HG03280 (cell line): ENCODE measurements around the gene TMC3.

Experiments used
- ATAC-seq: cut with Tn5 transposase; IDR thresholded peaks from one replicate; pipeline ENCODE4 v1.9.1; 2021; ENCODE audit warnings: mild to moderate bottlenecking, moderate library complexity; ENCODE audit not compliant: unreplicated experiment

The TMC3 gene

GRCh38 chr15:81385721-81386076, 11.7 kb upstream of the TMC3 start:
- no peak for ATAC-seq

- no peak for ATAC-seq
Measured at GRCh38 chr15:81384891-81385720, 11.1 kb upstream of the TMC3 start.

DNA sequence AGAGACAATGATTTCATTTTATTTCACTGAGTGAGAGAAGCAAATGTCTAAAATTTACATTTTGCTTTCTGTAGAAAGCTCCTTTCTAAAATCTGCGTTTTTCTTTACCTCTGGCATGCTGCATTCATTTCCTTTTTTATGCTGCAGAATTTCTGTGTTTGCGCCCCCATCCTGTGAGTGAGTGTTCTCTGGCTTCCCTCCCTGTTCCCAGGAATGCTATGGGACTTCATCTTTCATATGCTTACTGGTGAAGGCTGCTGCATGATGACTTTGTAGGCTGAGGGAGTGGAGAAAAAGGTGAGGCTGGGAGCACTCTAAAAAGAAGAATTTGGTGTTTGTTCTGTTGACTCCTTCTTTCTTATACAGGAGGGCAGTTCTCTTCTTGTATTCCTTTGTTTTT, 7.7 kb upstream of the TMC3 start:
- no peak for ATAC-seq

GRCh38 chr15:81380668-81381067, 6.7 kb upstream of the TMC3 start:
- no peak for ATAC-seq

- ATAC-seq = no peak
Measured at GRCh38 chr15:81380203-81380602, 6.2 kb upstream of the TMC3 start.

DNA sequence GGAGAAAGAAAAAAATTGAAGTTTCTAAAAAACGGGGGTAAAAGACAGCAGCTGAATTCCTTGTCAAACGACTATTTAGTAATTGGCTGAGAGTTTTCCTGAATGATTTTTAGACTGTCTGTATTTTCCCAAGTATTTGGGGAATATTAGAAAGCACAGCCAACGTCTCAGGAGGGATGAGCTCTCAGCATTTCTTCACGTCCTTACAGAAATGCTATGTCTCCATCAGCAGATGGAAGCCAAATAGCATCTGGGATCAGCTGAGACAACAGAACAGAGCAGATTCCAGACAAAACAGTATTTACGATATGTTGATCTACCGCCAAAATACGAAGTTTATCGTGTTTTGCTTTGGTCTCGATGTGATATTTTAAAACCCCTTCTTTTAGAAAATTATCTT, 5.3 kb upstream of the TMC3 start:
- no peak for ATAC-seq

DNA sequence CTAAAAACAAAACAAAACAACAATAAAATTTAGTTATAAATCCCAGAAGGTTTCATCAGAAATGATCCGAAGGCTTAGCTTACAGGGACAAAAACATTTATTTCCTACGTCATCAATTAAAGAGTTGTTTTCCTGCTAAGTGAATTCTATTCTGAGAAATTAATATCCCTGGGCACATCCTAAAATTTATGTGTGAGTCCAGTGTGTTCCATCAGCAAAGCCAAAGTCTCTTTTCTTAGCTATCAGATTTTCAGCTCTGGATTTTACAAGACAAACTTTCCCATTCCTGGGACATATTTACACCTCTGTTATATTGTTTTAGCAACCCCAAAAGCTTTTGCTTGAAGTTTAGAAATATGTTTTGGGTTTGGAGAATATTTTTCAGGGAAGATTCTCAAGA, 4.4 kb upstream of the TMC3 start:
- ATAC-seq = no peak

- no peak for ATAC-seq
Measured at GRCh38 chr15:81377871-81378270, 3.9 kb upstream of the TMC3 start.

DNA sequence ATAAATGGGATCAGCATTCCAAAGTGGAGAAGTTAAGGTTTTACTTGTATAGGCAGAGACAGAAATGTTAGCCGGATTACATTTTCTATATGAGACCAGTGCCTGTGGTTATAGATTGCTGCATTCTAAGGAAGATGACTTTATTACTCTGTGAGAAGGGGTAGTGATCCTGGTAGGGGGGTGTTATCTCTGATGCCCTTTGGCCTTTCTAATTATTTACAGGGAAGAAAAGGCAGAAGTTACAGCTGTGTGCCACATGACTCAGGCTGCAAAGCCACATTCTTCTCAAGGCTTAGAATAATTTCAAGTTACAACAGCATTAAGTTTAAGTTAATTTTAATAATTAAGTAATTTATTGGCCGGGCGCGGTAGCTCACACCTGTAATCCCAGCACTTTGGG, 2.2 kb upstream of the TMC3 start:
- ATAC-seq = no peak

DNA sequence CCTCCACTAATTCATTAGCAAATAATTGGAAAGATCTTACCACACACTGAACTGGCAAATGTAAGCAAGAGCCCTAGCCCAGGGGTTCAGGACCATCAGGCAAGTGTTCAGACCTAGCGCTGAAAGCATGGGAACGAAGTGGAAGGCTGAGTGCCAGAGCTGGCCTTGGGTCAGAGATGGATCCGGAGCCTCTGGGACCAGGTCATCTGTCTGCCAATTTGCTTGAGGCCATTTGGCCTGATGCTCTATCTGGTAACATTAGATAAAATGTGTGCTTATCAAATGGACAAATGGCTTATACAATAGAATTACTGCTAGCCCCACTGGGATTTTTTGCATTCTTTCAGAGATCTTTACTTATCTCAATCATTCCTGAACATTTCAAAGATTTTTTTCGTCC, 1.4 kb upstream of the TMC3 start:
- ATAC-seq = no peak

DNA sequence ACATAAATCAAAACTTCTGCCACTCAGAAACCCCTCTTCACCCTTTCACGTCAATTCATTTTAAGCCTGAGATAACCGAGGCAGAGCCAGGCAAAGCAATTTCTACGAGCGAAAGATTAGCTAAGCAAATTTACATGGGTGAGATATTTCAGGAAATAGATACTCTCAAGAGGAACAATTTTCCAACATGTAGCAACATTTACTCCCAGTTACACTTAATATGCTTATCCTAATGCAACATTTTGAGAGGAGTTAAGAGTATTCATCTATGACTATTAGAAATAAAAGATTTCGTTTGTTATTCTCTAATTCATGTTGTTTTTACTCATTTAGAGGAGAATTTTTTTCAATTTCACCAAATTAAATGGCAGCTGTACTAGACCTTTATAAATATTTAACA, 837 bp downstream of the TMC3 start:
- ATAC-seq = no peak

DNA sequence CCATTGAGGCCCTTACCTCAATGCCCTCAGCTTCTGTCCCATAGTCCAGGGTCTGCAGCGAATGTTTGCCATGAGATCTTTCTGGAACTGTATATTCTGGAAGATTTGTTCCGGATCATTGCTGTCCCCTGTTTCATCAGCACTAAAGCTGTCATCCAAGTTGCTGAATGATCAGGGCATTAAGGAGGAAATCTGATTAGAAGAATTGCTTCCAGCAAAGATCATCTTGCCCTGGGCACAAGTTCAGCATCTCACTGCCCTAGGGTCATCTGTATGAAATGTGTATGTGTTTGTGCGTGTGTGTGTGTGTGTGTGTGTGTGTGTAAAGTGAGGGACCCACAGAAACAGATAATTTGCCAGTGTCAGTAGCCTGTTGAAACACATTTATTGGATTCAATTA, 1.4 kb downstream of the TMC3 start:
- ATAC-seq = no peak

DNA sequence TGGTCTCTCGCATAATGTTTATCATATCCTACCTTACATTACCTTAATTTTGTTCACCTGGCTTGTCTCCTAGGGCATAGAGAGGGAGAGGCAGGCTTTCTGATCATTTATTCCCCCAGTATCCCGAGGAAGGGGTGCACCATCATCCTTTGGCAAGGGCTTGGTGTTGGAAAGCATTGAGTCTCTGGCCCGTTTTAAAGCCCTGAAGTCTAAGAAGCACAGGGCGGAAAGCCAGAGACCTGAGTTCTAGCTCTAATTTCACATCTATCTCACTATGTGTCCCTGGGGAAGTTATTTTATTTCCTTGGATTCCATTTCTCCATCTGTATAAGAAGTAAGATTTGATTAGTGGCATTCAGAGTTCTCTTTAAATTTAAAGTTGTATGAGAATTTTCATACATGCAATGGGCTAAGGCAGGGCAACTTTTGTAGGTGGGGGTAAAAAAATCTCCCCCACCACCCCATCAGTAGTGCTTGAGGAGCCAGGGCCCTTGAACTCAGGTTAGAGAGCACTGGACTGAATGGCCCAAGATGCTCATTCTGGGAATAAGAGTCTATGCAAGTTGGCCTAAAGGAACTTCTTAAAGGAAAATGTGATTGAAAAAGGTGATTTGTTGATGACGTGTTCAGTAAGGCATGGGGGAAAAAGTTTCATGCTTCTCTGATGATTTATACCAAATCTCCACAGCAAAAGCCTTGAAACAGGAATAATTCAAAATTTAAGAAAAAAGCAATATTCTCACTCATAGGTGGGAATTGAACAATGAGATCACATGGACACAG, 10.1 kb downstream of the TMC3 start:
- ATAC-seq = no peak

GRCh38 chr15:81363276-81363675, 10.7 kb downstream of the TMC3 start:
- no peak for ATAC-seq

DNA sequence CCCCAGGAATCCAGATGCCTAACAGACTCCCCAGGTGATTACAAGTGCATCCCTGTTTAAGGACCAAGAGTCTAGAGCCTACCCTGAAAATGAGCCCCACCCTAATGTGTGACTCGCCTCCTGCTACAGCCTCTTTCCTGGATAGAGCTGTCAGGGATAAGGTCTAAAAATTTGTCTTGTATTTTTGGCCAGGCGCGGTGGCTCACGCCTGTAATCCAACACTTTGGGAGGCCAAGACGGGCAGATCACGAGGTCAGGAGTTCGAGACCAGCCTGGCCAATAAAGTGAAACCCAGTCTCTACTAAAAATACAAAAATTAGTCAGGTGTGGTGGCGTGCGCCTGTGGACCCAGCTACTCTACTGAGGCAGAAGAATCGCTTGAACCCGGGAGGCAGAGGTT, 11.2 kb downstream of the TMC3 start:
- no peak for ATAC-seq

DNA sequence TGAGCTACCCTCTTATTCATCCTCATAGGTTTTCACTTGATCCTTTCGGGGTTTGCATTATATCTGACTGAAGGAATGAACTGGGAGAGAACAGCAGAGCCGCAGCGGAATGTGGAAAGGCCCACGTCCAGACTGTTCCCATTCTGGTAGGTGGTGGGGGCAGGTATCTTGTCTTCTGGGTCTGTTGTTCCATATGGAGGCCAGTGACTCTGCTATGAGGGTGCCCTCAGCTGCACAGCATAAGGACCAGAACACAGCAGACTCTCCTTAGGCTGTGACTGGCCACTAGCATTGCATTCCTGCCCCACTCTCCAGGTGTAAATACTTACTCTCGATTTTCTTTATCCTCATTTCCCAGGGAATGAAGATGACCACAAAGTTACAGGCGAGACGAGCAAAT, 12.1 kb downstream of the TMC3 start:
- ATAC-seq = no peak

GRCh38 chr15:81360491-81360890, 13.5 kb downstream of the TMC3 start:
- ATAC-seq = no peak

DNA sequence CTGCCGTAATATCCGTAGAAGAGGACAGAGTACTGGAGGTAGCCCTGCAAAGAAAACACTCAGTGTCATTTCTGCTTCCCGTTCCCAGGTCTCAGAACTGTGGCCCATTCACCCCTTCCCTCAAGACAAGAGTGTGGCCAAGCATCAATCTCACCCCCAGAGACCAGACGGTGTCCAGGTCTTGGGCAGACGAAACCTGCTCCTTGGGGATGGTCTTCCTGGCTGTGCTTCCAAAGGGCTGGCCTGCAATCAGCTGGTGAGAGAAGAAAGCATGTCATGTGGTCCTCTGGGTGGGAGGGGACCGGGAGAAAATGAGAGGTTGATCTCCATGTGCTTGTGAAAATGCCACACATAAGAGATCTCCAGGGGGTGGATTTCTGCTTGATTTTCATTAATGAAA, 15.8 kb downstream of the TMC3 start:
- ATAC-seq = no peak

DNA sequence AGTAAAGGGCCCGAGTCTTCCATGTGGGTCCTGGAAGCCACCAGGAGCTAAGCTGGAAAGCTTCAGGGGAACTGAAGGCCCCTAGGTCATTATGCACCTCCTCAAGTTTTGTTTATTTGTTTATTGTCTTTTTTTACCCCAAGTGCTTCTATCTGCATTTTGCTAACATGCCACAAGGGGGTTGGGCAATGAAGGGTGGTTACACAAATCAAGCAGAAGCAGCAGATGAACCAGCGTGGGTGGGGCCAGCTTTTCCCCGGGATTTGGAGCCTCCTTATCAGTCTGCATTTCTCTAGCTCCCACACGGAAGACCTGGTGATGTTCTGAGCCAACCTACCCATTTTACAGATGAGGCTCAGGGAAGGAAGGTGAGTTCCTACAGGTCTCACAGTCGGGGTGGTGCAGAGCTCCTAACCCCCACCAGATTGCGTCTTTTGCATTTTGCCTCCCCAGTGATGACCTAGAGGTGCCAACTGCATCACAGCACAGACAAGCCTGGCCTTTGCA, 16.8 kb downstream of the TMC3 start:
- no peak for ATAC-seq

DNA sequence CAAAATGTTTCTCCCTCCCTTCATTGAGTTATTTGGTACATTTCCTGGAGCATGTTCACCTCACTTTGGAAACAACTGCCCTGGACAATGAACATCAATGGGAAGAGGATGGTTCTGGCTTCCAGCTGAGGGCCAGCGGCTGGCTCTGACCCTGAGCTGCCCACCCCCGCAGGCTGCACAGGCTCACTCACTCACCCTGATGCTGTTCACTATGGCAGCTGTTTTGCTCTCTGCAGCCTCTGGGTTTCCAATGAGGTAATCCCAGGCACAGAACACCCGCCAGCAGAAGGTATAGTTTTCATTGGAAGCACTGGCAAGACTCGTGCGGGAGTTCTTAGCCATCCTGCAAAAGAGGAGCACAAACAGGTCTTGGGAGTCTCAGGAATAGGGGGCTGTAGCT, 17.8 kb downstream of the TMC3 start:
- no peak for ATAC-seq

GRCh38 chr15:81351651-81352050, 22.4 kb downstream of the TMC3 start:
- ATAC-seq = no peak

- ATAC-seq = no peak
Measured at GRCh38 chr15:81349271-81349670, 24.7 kb downstream of the TMC3 start.
